Measurements from ENCODE around the gene ERG28. TPM values are rescaled to one million over a fixed set of nuclear protein-coding genes. Genes with fewer than 3 reads are reported as not detected.

ERG28 gene
- total RNA-seq, result 9.8 TPM

GRCh38 chr14:75660630-75661498 is at the start of gene ERG28, which contains the start of gene TTLL5:
Gene ERG28 (minus strand): TSS chr14:75660876. CDS start chr14:75657502, 3,374 bp downstream.
Gene TTLL5 (plus strand): TSS chr14:75661246. CDS start chr14:75663150, 1,904 bp downstream.

Small RNA genes within 50 kb of the gene (small RNA-seq; reads per million reads assigned to genes)
- 0.09 reads per million for gene RNA5SP387 (ENCODE audit: low replicate concordance)

Other genes starting within 250 kb of the ERG28 start
- gene JDP2, start 232.9 kb downstream of the ERG28 start, total RNA-seq, result 29.1 TPM
- gene BATF, start 138.4 kb downstream of the ERG28 start, total RNA-seq, result 1.8 TPM
- gene FLVCR2, start 82.3 kb downstream of the ERG28 start, total RNA-seq, result 6.2 TPM
- 24.8 TPM for gene TTLL5, start 370 bp upstream of the ERG28 start, total RNA-seq